ENCODE results near the gene RPS15. TPM values are rescaled to one million over a fixed set of nuclear protein-coding genes. Genes with fewer than 3 reads are reported as not detected.

Gene RPS15
- total and polyA plus RNA-seq, 2 of the 13 experiments (the other 11 are each of a cell fraction or from before 2014, with no cell fraction given): 695 to 1,411 TPM

GRCh38 chr19:1438035-1438932, at the start of gene RPS15 (continued):
- TF ChIP-seq, protein P1, sequence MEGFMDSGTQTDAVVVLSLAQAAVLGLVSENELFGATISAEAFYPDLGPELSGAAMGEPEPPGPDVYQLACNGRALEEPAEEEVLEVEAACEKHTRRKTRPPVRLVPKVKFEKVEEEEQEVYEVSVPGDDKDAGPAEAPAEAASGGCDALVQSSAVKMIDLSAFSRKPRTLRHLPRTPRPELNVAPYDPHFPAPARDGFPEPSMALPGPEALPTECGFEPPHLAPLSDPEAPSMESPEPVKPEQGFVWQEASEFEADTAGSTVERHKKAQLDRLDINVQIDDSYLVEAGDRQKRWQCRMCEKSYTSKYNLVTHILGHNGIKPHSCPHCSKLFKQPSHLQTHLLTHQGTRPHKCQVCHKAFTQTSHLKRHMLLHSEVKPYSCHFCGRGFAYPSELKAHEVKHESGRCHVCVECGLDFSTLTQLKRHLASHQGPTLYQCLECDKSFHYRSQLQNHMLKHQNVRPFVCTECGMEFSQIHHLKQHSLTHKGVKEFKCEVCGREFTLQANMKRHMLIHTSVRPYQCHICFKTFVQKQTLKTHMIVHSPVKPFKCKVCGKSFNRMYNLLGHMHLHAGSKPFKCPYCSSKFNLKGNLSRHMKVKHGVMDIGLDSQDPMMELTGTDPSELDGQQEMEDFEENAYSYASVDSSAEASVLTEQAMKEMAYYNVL (CRISPR knock-in tag; IDR thresholded peaks at IDR 0.05; ENCODE audit: borderline replicate concordance): peak; percentile 87; the same call in 1 of the 2 replicates
- peak; percentile 63; the same call in 1 of the 2 replicates for TF ChIP-seq REXO4 (CRISPR knock-in tag; IDR thresholded peaks at IDR 0.05; ENCODE audit: borderline replicate concordance)
- TF ChIP-seq GPN1 (CRISPR knock-in tag; IDR thresholded peaks at IDR 0.05; ENCODE audit: borderline replicate concordance): no peak; the same call in 1 of the 2 replicates
- TF ChIP-seq ZNF296 (CRISPR knock-in tag; conservative IDR thresholded peaks at IDR 0.05): peak; percentile 77; the same call in 1 of the 2 replicates
- TF ChIP-seq REST (IDR thresholded peaks at IDR 0.05; ENCODE audit: borderline replicate concordance in 1 of 2, low read depth in 1 of 2, low read length in 2 of 2): peak in 1 of 2 experiments; percentile 68; a peak in 2 of 4 replicates
- peak; percentile 94 for TF ChIP-seq BRCA1 (CRISPR knock-in tag; IDR thresholded peaks at IDR 0.05)
- TF ChIP-seq CEBPG (CRISPR knock-in tag; IDR thresholded peaks at IDR 0.05): peak; percentile 50
- TF ChIP-seq POLR2G (IDR thresholded peaks at IDR 0.05; ENCODE audit: low read depth, low read length): peak; percentile 98
- TF ChIP-seq DNMT3B (CRISPR knock-in tag; conservative IDR thresholded peaks at IDR 0.05): no peak; the same call in none of the 2 replicates
- TF ChIP-seq TBX2 (CRISPR knock-in tag; IDR thresholded peaks at IDR 0.05; ENCODE audit: borderline replicate concordance): peak; percentile 93
- peak; percentile 86 for TF ChIP-seq HDAC1 (CRISPR knock-in tag; IDR thresholded peaks at IDR 0.05)
- TF ChIP-seq CEBPB (IDR thresholded peaks at IDR 0.05; ENCODE audit: borderline replicate concordance, low read depth, low read length): no peak
- peak; percentile 76; the same call in 1 of the 2 replicates for TF ChIP-seq RXRA (CRISPR knock-in tag; IDR thresholded peaks at IDR 0.05)
- TF ChIP-seq ZNF713 (CRISPR knock-in tag; IDR thresholded peaks at IDR 0.05): 0 out of 2 replicates have a peak, but pooled peaks have one; percentile 84
- TF ChIP-seq SUZ12 (IDR thresholded peaks at IDR 0.05; ENCODE audit: low read depth, low read length): no peak
- TF ChIP-seq RARG (CRISPR knock-in tag; IDR thresholded peaks at IDR 0.05; ENCODE audit: low read depth): no peak
- 0 out of 2 replicates have a peak, but pooled peaks have one; percentile 55 for TF ChIP-seq ZNF451 (CRISPR knock-in tag; IDR thresholded peaks at IDR 0.05)
- TF ChIP-seq HHEX (CRISPR knock-in tag; IDR thresholded peaks at IDR 0.05): no peak
- peak; percentile 94 for TF ChIP-seq NKX3-1 (CRISPR knock-in tag; IDR thresholded peaks at IDR 0.05)
- TF ChIP-seq NCOA1 (CRISPR knock-in tag; IDR thresholded peaks at IDR 0.05): no peak
- TF ChIP-seq EHMT2 (IDR thresholded peaks at IDR 0.05; ENCODE audit: borderline replicate concordance, low read depth, low read length): no peak
- TF ChIP-seq CCAR2 (optimal IDR thresholded peaks at IDR 0.05; ENCODE audit: low read depth, low read length): no peak
